Right lobe of liver (tissue), 4 donors: ENCODE data around the gene PRR5L.

Experiments used
- POLR2A ChIP-seq: fragments of 450-650 bp; IDR thresholded peaks from one replicate; pipeline ENCODE4 v1.6.1; 2017; ENCODE audit warnings: antibody characterized with exemption, mild to moderate bottlenecking
- TF ChIP-seq, protein P1 (sequence below), 4 donors: fragments of 200-600 bp in 3 of 4; fragments of 450-650 bp in 1 of 4; IDR thresholded peaks; one replicate each; pipeline versions ENCODE4 v1.5.1 to v1.8.0; 2016 to 2022; ENCODE audit warnings: antibody characterized with exemption in 4 of 4, mild to moderate bottlenecking in 2 of 4
- donor health status: DM: no; HTN: no; CAD: no.
- donor health status: DM: no; HTN: no; CAD: no.
- donor health status: DM: no; HTN: yes; CAD: no.

DNA sequence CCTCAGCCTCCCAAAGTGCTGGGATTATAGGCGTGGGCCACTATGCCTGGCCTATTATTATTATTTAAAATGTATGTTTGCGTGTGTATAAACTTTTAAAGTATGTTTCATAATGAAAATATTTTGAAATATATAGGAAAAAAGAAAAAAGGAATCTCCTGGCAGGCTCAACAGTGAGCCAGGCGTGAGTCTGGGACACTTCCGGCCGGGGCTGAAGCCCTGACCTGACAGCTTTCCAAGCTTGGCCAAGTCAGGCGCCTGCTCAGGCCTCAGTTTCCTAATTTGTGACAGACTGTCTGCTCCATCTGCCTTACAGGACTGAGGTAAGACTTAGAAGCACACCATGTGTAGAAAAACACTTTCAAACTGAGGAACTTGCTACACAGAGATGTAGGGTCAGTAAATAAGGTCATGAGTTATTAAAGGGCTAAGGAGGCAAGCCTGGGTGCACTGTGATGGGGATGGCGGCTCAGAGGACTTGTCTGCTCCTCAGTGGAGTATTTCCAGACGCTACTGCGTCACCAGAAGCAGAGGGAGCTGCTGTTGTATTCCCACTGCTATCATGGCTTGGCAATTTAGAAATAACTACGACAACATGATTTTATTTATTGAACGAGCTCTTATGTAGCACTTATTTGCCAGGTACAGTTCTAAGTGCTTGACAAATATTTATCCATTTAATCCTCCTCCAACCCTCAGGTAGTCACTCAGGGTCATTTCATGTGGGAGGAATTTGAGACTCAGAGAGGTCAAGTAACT is 100.1 kb downstream of the PRR5L start:
- TF ChIP-seq, protein P1, sequence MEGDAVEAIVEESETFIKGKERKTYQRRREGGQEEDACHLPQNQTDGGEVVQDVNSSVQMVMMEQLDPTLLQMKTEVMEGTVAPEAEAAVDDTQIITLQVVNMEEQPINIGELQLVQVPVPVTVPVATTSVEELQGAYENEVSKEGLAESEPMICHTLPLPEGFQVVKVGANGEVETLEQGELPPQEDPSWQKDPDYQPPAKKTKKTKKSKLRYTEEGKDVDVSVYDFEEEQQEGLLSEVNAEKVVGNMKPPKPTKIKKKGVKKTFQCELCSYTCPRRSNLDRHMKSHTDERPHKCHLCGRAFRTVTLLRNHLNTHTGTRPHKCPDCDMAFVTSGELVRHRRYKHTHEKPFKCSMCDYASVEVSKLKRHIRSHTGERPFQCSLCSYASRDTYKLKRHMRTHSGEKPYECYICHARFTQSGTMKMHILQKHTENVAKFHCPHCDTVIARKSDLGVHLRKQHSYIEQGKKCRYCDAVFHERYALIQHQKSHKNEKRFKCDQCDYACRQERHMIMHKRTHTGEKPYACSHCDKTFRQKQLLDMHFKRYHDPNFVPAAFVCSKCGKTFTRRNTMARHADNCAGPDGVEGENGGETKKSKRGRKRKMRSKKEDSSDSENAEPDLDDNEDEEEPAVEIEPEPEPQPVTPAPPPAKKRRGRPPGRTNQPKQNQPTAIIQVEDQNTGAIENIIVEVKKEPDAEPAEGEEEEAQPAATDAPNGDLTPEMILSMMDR (IDR thresholded peaks at IDR 0.05): no peak
- no peak for TF ChIP-seq POLR2A
